Liver (tissue), 9 donors: ENCODE measurements around the gene IGF1R. TPM values are rescaled to one million over a fixed set of nuclear protein-coding genes. Genes with fewer than 3 reads are reported as not detected.

Experiments
- DNase-seq: peaks from one replicate; pipeline ENCODE4 v3.0.0-alpha.2; 2017; ENCODE audit warnings: low spot score
- H3K27ac ChIP-seq, 2 donors: one replicate each; pipeline ENCODE4 v1.7.0; 2013; ENCODE audit warnings: inconsistent platforms in 2 of 2, low read length in 2 of 2, control low read depth in 1 of 2, low read depth in 1 of 2, mild to moderate bottlenecking in 1 of 2
- H3K27me3 ChIP-seq, 4 donors: one replicate each; pipeline versions ENCODE4 v1.6.1 to v1.7.0; 2013; ENCODE audit warnings: low read length in 3 of 4, inconsistent platforms in 1 of 4, mild to moderate bottlenecking in 1 of 4, moderate library complexity in 1 of 4; ENCODE audit not compliant: control insufficient read depth in 4 of 4, insufficient read depth in 4 of 4
- H3K36me3 ChIP-seq, 4 donors: one replicate each; pipeline versions ENCODE4 v1.6.1 to v1.7.0; 2013; ENCODE audit warnings: low read length in 3 of 4, mild to moderate bottlenecking in 3 of 4, low read depth in 1 of 4, moderate library complexity in 1 of 4; ENCODE audit not compliant: control insufficient read depth in 4 of 4, insufficient read depth in 3 of 4
- H3K4me1 ChIP-seq, 4 donors: one replicate each; pipeline versions ENCODE4 v1.6.1 to v1.7.0; 2013; ENCODE audit warnings: low read length in 3 of 4, mild to moderate bottlenecking in 3 of 4, moderate library complexity in 1 of 4; ENCODE audit not compliant: control insufficient read depth in 4 of 4, insufficient read depth in 4 of 4
- H3K4me3 ChIP-seq, 3 donors: one replicate each; pipeline versions ENCODE4 v1.6.1 to v1.7.0; 2013; ENCODE audit warnings: low read length in 3 of 3, control low read depth in 1 of 3, low read depth in 1 of 3, mild to moderate bottlenecking in 1 of 3
- H3K9ac ChIP-seq, 2 donors: one replicate each; pipeline ENCODE4 v1.7.0; 2013; ENCODE audit warnings: low read length in 2 of 2, mild to moderate bottlenecking in 2 of 2, moderate library complexity in 2 of 2, control low read depth in 1 of 2, low read depth in 1 of 2
- H3K9me3 ChIP-seq, 4 donors: one replicate each; pipeline versions ENCODE4 v1.6.1 to v1.7.0; 2013; ENCODE audit warnings: low read length in 3 of 4; ENCODE audit not compliant: control insufficient read depth in 4 of 4
- CTCF ChIP-seq: fragments of 150-350 bp; IDR thresholded peaks from 2 replicates; pipeline ENCODE4 v1.5.1; 2017; ENCODE audit warnings: improper control_type of control experiment, low read depth, low read length; ENCODE audit not compliant: missing input control
- EGR1 ChIP-seq, 2 donors: IDR thresholded peaks; 2 replicates each; pipeline ENCODE4 v1.6.1; 2016 to 2018; ENCODE audit warnings: antibody characterized with exemption in 2 of 2, low read depth in 2 of 2
- FOXA1 ChIP-seq: IDR thresholded peaks from 2 replicates; pipeline ENCODE4 v1.6.1; 2016; ENCODE audit warnings: antibody characterized with exemption
- FOXA2 ChIP-seq: IDR thresholded peaks from 2 replicates; pipeline ENCODE4 v1.6.1; 2016; ENCODE audit warnings: antibody characterized with exemption
- GABPA ChIP-seq, 2 donors: IDR thresholded peaks in 1 of 2; conservative IDR thresholded peaks in 1 of 2; 2 replicates each; pipeline ENCODE4 v1.6.1; 2016; ENCODE audit warnings: antibody characterized with exemption in 2 of 2, mild to moderate bottlenecking in 1 of 2, moderate library complexity in 1 of 2
- HNF4A ChIP-seq, 2 donors: conservative IDR thresholded peaks; 2 replicates each; pipeline ENCODE4 v1.6.1; 2016; ENCODE audit warnings: antibody characterized with exemption in 2 of 2, mild to moderate bottlenecking in 2 of 2
- JUND ChIP-seq, 2 donors: IDR thresholded peaks; 2 replicates each; pipeline ENCODE4 v1.6.1; 2016; ENCODE audit warnings: antibody characterized with exemption in 2 of 2
- NR2F2 ChIP-seq: IDR thresholded peaks from 2 replicates; pipeline ENCODE4 v1.6.1; 2016; ENCODE audit warnings: antibody characterized with exemption
- RAD21 ChIP-seq, 2 donors: IDR thresholded peaks; 2 replicates each; pipeline ENCODE4 v1.6.1; 2016; ENCODE audit warnings: antibody characterized with exemption in 2 of 2, mild to moderate bottlenecking in 2 of 2
- RXRA ChIP-seq, 2 donors: IDR thresholded peaks; 2 replicates each; pipeline ENCODE4 v1.6.1; 2017 to 2018; ENCODE audit warnings: antibody characterized with exemption in 2 of 2, mild to moderate bottlenecking in 1 of 2
- SP1 ChIP-seq: IDR thresholded peaks from 2 replicates; pipeline ENCODE4 v1.6.1; 2018; ENCODE audit warnings: antibody characterized with exemption, mild to moderate bottlenecking
- YY1 ChIP-seq: IDR thresholded peaks from 2 replicates; pipeline ENCODE4 v1.6.1; 2016; ENCODE audit warnings: antibody characterized with exemption, mild to moderate bottlenecking
- WGBS: extraction: QIAGEN DNeasy Blood & Tissue Kit; methylation state at CpG from one replicate; pipeline ENCODE4 v1.1.7; 2013; 5-methylcytosine and 5-hydroxymethylcytosine counted together
- polyA plus RNA-seq, 2 donors: library from polyadenylated mRNA; stranded (reverse) in 1 of 2; unstranded in 1 of 2; fragments of 200-250 nt in 1 of 2; fragments of >200 nt in 1 of 2; fragmentation: Nextera tagmentation in 1 of 2; extraction: Ambion mirVana in 1 of 2; gene quantifications; one replicate each; pipeline versions ENCODE4 v1.2.1 to v1.2.3, GENCODE V29; 2013 to 2015
- total RNA-seq, 2 donors: library from RNA; depleted of rRNA; stranded (reverse); fragments of >200 nt; gene quantifications; one replicate each; pipeline ENCODE4 v1.2.3, GENCODE V29; 2014
- TF ChIP-seq, protein P1 (sequence below): IDR thresholded peaks from 2 replicates; pipeline ENCODE4 v1.6.1; 2016; ENCODE audit warnings: antibody characterized with exemption
- TF ChIP-seq, protein P2 (sequence below): IDR thresholded peaks from 2 replicates; pipeline ENCODE4 v1.6.1; 2016; ENCODE audit warnings: antibody characterized with exemption, mild to moderate bottlenecking
- TF ChIP-seq, protein P3 (sequence below): IDR thresholded peaks from 2 replicates; pipeline ENCODE4 v1.6.1; 2016; ENCODE audit warnings: antibody characterized with exemption
- TF ChIP-seq, protein P4 (sequence below): IDR thresholded peaks from 2 replicates; pipeline ENCODE4 v1.6.1; 2016; ENCODE audit warnings: antibody characterized with exemption
- donor health status: healthy.
- donor health status: healthy.
- donor health status: healthy.
- donor health status: healthy.
- donor health status: healthy.

The IGF1R gene
- total and polyA plus RNA-seq, 4 donors: 0.69 to 10.3 (median 3.2) TPM

- Histone ChIP-seq H3K4me3 (no peak overlapping the region), H3K4me1 (peaks cover 0 to 3% (median 0%) of the 10 kb centered on the region in 4 donors), H3K9me3 (no peaks in the 10 kb centered on the region), H3K27me3 (peaks cover 0 to 4% (median 0%) of the 10 kb centered on the region in 4 donors), H3K9ac (no peak overlapping the region), H3K27ac (no peak overlapping the region), H3K36me3 (no peaks in the 10 kb centered on the region)
- no peak for DNase-seq
- no peak for TF ChIP-seq YY1
- WGBS: 77% methylated on average over 3 of the region's 3 CpGs
Observed at GRCh38 chr15:98759277-98759676, 110.9 kb downstream of the IGF1R start.

DNA sequence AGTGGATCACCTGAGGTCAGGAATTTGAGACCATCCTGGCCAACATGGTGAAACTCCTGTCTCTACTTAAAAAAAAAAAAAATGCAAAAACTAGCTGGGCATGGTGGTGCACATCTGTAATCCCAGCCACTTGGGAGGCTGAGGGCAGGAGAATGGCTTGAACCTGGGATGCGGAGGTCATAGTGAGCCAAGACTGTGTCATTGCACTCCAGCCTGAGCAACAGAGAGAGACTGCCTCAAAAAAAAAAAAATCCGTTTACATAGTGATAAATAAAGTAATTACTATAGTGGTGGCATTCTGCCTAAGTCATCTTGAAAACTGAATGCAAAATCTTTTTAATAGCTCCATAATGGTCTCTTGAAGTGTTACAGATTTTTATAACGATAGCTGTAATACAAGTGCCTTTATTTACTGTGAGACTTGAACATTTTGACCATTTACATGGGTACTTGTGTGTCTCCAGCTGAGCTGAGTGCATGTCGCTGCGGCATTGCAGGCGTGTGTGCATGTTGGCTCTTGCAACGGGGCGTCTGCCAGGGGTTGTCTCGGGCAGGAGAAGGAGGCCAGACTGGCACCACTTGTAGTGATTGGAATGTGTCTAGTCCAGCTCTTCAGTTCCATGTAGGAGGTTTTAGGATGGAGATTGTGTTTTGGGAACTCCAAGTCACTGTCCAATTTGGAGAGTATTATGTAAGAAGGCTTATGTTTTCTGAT lies 111.9 kb downstream of the IGF1R start:
- no peak for TF ChIP-seq CTCF
- no peak for TF ChIP-seq SP1
- TF ChIP-seq JUND (IDR thresholded peaks at IDR 0.05): no peak
- TF ChIP-seq FOXA2: no peak
- no peak for TF ChIP-seq HNF4A (conservative IDR thresholded peaks at IDR 0.05)
- TF ChIP-seq, protein P1, sequence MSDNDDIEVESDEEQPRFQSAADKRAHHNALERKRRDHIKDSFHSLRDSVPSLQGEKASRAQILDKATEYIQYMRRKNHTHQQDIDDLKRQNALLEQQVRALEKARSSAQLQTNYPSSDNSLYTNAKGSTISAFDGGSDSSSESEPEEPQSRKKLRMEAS: no peak
- no peak for TF ChIP-seq NR2F2
- no peak for TF ChIP-seq RAD21 (IDR thresholded peaks at IDR 0.05)
- no peak for TF ChIP-seq EGR1 (IDR thresholded peaks at IDR 0.05; ENCODE audit: low read depth in 2 of 2)
- TF ChIP-seq, protein P2, sequence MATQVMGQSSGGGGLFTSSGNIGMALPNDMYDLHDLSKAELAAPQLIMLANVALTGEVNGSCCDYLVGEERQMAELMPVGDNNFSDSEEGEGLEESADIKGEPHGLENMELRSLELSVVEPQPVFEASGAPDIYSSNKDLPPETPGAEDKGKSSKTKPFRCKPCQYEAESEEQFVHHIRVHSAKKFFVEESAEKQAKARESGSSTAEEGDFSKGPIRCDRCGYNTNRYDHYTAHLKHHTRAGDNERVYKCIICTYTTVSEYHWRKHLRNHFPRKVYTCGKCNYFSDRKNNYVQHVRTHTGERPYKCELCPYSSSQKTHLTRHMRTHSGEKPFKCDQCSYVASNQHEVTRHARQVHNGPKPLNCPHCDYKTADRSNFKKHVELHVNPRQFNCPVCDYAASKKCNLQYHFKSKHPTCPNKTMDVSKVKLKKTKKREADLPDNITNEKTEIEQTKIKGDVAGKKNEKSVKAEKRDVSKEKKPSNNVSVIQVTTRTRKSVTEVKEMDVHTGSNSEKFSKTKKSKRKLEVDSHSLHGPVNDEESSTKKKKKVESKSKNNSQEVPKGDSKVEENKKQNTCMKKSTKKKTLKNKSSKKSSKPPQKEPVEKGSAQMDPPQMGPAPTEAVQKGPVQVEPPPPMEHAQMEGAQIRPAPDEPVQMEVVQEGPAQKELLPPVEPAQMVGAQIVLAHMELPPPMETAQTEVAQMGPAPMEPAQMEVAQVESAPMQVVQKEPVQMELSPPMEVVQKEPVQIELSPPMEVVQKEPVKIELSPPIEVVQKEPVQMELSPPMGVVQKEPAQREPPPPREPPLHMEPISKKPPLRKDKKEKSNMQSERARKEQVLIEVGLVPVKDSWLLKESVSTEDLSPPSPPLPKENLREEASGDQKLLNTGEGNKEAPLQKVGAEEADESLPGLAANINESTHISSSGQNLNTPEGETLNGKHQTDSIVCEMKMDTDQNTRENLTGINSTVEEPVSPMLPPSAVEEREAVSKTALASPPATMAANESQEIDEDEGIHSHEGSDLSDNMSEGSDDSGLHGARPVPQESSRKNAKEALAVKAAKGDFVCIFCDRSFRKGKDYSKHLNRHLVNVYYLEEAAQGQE: no peak
- TF ChIP-seq RXRA (IDR thresholded peaks at IDR 0.05): no peak
- DNase-seq: no peak
- Histone ChIP-seq H3K9me3 (no peaks in the 10 kb centered on the region), H3K4me1 (no peaks in the 10 kb centered on the region), H3K27ac (no peak overlapping the region), H3K36me3 (no peaks in the 10 kb centered on the region), H3K4me3 (no peak overlapping the region), H3K9ac (no peak overlapping the region), H3K27me3 (peaks cover 0 to 4% (median 0%) of the 10 kb centered on the region in 4 donors)
- 83% methylated on average over 9 of the region's 9 CpGs for WGBS

GRCh38 chr15:98760975-98761374 lies 112.6 kb downstream of the IGF1R start:
- no peak for DNase-seq
- WGBS: 84% methylated on average over 2 of the region's 2 CpGs
- H3K27ac ChIP-seq: no peak overlapping the region
- TF ChIP-seq NR2F2 (no peak), CTCF (no peak), GABPA (IDR thresholded peaks at IDR 0.05 in 1 of 2, conservative IDR thresholded peaks at IDR 0.05 in 1 of 2) (no peak), EGR1 (IDR thresholded peaks at IDR 0.05; ENCODE audit: low read depth in 2 of 2) (no peak), JUND (IDR thresholded peaks at IDR 0.05) (no peak), SP1 (no peak), HNF4A (conservative IDR thresholded peaks at IDR 0.05) (no peak), FOXA1 (no peak)
- TF ChIP-seq, protein P3, sequence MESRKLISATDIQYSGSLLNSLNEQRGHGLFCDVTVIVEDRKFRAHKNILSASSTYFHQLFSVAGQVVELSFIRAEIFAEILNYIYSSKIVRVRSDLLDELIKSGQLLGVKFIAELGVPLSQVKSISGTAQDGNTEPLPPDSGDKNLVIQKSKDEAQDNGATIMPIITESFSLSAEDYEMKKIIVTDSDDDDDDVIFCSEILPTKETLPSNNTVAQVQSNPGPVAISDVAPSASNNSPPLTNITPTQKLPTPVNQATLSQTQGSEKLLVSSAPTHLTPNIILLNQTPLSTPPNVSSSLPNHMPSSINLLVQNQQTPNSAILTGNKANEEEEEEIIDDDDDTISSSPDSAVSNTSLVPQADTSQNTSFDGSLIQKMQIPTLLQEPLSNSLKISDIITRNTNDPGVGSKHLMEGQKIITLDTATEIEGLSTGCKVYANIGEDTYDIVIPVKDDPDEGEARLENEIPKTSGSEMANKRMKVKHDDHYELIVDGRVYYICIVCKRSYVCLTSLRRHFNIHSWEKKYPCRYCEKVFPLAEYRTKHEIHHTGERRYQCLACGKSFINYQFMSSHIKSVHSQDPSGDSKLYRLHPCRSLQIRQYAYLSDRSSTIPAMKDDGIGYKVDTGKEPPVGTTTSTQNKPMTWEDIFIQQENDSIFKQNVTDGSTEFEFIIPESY: no peak
- TF ChIP-seq, protein P1: no peak
- TF ChIP-seq, protein P4, sequence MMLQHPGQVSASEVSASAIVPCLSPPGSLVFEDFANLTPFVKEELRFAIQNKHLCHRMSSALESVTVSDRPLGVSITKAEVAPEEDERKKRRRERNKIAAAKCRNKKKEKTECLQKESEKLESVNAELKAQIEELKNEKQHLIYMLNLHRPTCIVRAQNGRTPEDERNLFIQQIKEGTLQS: no peak

More at GRCh38 chr15:98760975-98761374, 112.6 kb downstream of the IGF1R start:
- Histone ChIP-seq H3K36me3 (no peaks in the 10 kb centered on the region), H3K27me3 (peaks cover 0 to 4% (median 0%) of the 10 kb centered on the region in 4 donors), H3K9ac (no peak overlapping the region), H3K9me3 (no peaks in the 10 kb centered on the region), H3K4me1 (no peaks in the 10 kb centered on the region), H3K4me3 (no peak overlapping the region)
